ENCODE data around the gene PTPRS.

PTPRS gene

GRCh38 chr19:5358173-5358800 lies 17.7 kb upstream of the PTPRS start:
- H2BK120ac ChIP-seq (ENCODE audit: low read depth, low read length): no peak overlapping the region
- peaks cover 0 to 2% of the 10 kb centered on the region in 2 donors for H3K4me1 ChIP-seq (ENCODE audit: control insufficient read depth in 2 of 2, insufficient read depth in 1 of 2, low read depth in 1 of 2, low read length in 2 of 2)
- H4K8ac ChIP-seq (ENCODE audit: low read depth, low read length): no peak overlapping the region
- no peaks in the 10 kb centered on the region for H3K79me1 ChIP-seq (ENCODE audit: low read depth, low read length)
- H3K14ac ChIP-seq (ENCODE audit: low read length): no peak overlapping the region
- H2BK5ac ChIP-seq (ENCODE audit: low read length): no peak overlapping the region
- H3K18ac ChIP-seq (ENCODE audit: low read length): no peak overlapping the region
- DNase-seq (ENCODE audit: low spot score): no peak
- no peak overlapping the region for H3K4me3 ChIP-seq (ENCODE audit: low read length in 2 of 2)
- no peak overlapping the region for H2BK15ac ChIP-seq (ENCODE audit: low read length)
- peak overlapping the region; percentile 52 for H2AFZ ChIP-seq (ENCODE audit: low read length)
- no peaks in the 10 kb centered on the region for H3K9me3 ChIP-seq (replicated peaks in 1 of 2; ENCODE audit: control insufficient read depth in 2 of 2, insufficient read depth in 1 of 2, low read depth in 1 of 2, low read length in 2 of 2)
- no peak overlapping the region for H2BK12ac ChIP-seq (ENCODE audit: low read length)
- no peak overlapping the region for H3K4ac ChIP-seq (ENCODE audit: low read length)
- no peaks in the 10 kb centered on the region for H3K27me3 ChIP-seq (ENCODE audit: control insufficient read depth in 3 of 3, insufficient read depth in 3 of 3, low read depth in 1 of 3, low read length in 3 of 3)
- no peak overlapping the region for H4K91ac ChIP-seq (ENCODE audit: low read depth, low read length, poor library complexity)
- H3K36me3 ChIP-seq (replicated peaks in 1 of 2; ENCODE audit: control insufficient read depth in 2 of 2, insufficient read depth in 2 of 2, low read length in 2 of 2): no peaks in the 10 kb centered on the region
- H3K27ac ChIP-seq (replicated peaks; ENCODE audit: low read length): no peak overlapping the region
- no peak overlapping the region for H3K9ac ChIP-seq (ENCODE audit: low read depth, low read length, poor library complexity)
- no CpG with 5 or more reads among the region's 9 CpGs for WGBS, 2 donors (ENCODE audit: extremely low coverage in 2 of 2, insufficient read length in 2 of 2, insufficient replicate concordance in 1 of 2)
- no peak overlapping the region for H3K4me2 ChIP-seq (ENCODE audit: insufficient read depth, low read length, poor library complexity, severe bottlenecking)
- H2AK5ac ChIP-seq (ENCODE audit: low read depth, low read length): peak overlapping the region; percentile 26
- H3K23ac ChIP-seq (ENCODE audit: low read depth, low read length, poor library complexity): no peak overlapping the region

- Histone ChIP-seq H2BK5ac (ENCODE audit: low read length) (no peak overlapping the region), H3K36me3 (replicated peaks in 1 of 2; ENCODE audit: control insufficient read depth in 2 of 2, insufficient read depth in 2 of 2, low read length in 2 of 2) (no peaks in the 10 kb centered on the region), H3K4me2 (ENCODE audit: insufficient read depth, low read length, poor library complexity, severe bottlenecking) (no peak overlapping the region), H3K18ac (ENCODE audit: low read length) (no peak overlapping the region), H3K27me3 (ENCODE audit: control insufficient read depth in 3 of 3, insufficient read depth in 3 of 3, low read depth in 1 of 3, low read length in 3 of 3) (no peaks in the 10 kb centered on the region), H2BK12ac (ENCODE audit: low read length) (no peak overlapping the region), H3K23ac (ENCODE audit: low read depth, low read length, poor library complexity) (no peak overlapping the region), H2BK15ac (ENCODE audit: low read length) (no peak overlapping the region), H2BK120ac (ENCODE audit: low read depth, low read length) (no peak overlapping the region), H3K4ac (ENCODE audit: low read length) (no peak overlapping the region), H3K14ac (ENCODE audit: low read length) (no peak overlapping the region), H2AK5ac (ENCODE audit: low read depth, low read length) (no peak overlapping the region), H3K27ac (replicated peaks; ENCODE audit: low read length) (no peak overlapping the region), H3K9me3 (replicated peaks in 1 of 2; ENCODE audit: control insufficient read depth in 2 of 2, insufficient read depth in 1 of 2, low read depth in 1 of 2, low read length in 2 of 2) (no peaks in the 10 kb centered on the region), H3K79me1 (ENCODE audit: low read depth, low read length) (no peaks in the 10 kb centered on the region), H4K8ac (ENCODE audit: low read depth, low read length) (no peak overlapping the region), H3K4me3 (ENCODE audit: low read length in 2 of 2) (no peak overlapping the region), H2AFZ (ENCODE audit: low read length) (no peak overlapping the region), H3K4me1 (ENCODE audit: control insufficient read depth in 2 of 2, insufficient read depth in 1 of 2, low read depth in 1 of 2, low read length in 2 of 2) (peaks cover 0 to 2% of the 10 kb centered on the region in 2 donors), H4K91ac (ENCODE audit: low read depth, low read length, poor library complexity) (no peak overlapping the region), H3K9ac (ENCODE audit: low read depth, low read length, poor library complexity) (no peak overlapping the region)
- DNase-seq (ENCODE audit: low spot score): no peak
- no CpG with 5 or more reads among the region's 4 CpGs for WGBS, 2 donors (ENCODE audit: extremely low coverage in 2 of 2, insufficient read length in 2 of 2, insufficient replicate concordance in 1 of 2)
These were observed 17.0 kb upstream of the PTPRS start for GRCh38 chr19:5357584-5357983.

- no peak overlapping the region for H3K23ac ChIP-seq (ENCODE audit: low read depth, low read length, poor library complexity)
- no peak overlapping the region for H3K27ac ChIP-seq (replicated peaks; ENCODE audit: low read length)
- no peaks in the 10 kb centered on the region for H3K27me3 ChIP-seq (ENCODE audit: control insufficient read depth in 3 of 3, insufficient read depth in 3 of 3, low read depth in 1 of 3, low read length in 3 of 3)
- DNase-seq (ENCODE audit: low spot score): no peak
- no peaks in the 10 kb centered on the region for H3K9me3 ChIP-seq (replicated peaks in 1 of 2; ENCODE audit: control insufficient read depth in 2 of 2, insufficient read depth in 1 of 2, low read depth in 1 of 2, low read length in 2 of 2)
- no peak overlapping the region for H2BK5ac ChIP-seq (ENCODE audit: low read length)
- H2BK120ac ChIP-seq (ENCODE audit: low read depth, low read length): no peak overlapping the region
- no peak overlapping the region for H3K14ac ChIP-seq (ENCODE audit: low read length)
- H4K8ac ChIP-seq (ENCODE audit: low read depth, low read length): no peak overlapping the region
- peak overlapping the region; percentile 36 for H2BK12ac ChIP-seq (ENCODE audit: low read length)
- H3K18ac ChIP-seq (ENCODE audit: low read length): peak overlapping the region; percentile 16
- peaks cover 3 to 4% of the 10 kb centered on the region in 2 donors for H3K4me1 ChIP-seq (ENCODE audit: control insufficient read depth in 2 of 2, insufficient read depth in 1 of 2, low read depth in 1 of 2, low read length in 2 of 2)
- H4K91ac ChIP-seq (ENCODE audit: low read depth, low read length, poor library complexity): no peak overlapping the region
- H3K36me3 ChIP-seq (replicated peaks in 1 of 2; ENCODE audit: control insufficient read depth in 2 of 2, insufficient read depth in 2 of 2, low read length in 2 of 2): no peaks in the 10 kb centered on the region
- H3K4me3 ChIP-seq (ENCODE audit: low read length in 2 of 2): no peak overlapping the region
- H3K4ac ChIP-seq (ENCODE audit: low read length): no peak overlapping the region
- H2AK5ac ChIP-seq (ENCODE audit: low read depth, low read length): no peak overlapping the region
- WGBS, 2 donors (ENCODE audit: extremely low coverage in 2 of 2, insufficient read length in 2 of 2, insufficient replicate concordance in 1 of 2): no CpG with 5 or more reads among the region's 13 CpGs
- H2AFZ ChIP-seq (ENCODE audit: low read length): no peak overlapping the region
- H2BK15ac ChIP-seq (ENCODE audit: low read length): no peak overlapping the region
- H3K9ac ChIP-seq (ENCODE audit: low read depth, low read length, poor library complexity): no peak overlapping the region
- H3K4me2 ChIP-seq (ENCODE audit: insufficient read depth, low read length, poor library complexity, severe bottlenecking): no peak overlapping the region
- H3K79me1 ChIP-seq (ENCODE audit: low read depth, low read length): no peaks in the 10 kb centered on the region
These were observed 16.3 kb upstream of the PTPRS start for GRCh38 chr19:5356918-5357317.

GRCh38 chr19:5356428-5356827 lies 15.8 kb upstream of the PTPRS start:
- Histone ChIP-seq H3K27ac (replicated peaks; ENCODE audit: low read length) (no peak overlapping the region), H4K8ac (ENCODE audit: low read depth, low read length) (no peak overlapping the region), H2BK12ac (ENCODE audit: low read length) (no peak overlapping the region), H3K36me3 (replicated peaks in 1 of 2; ENCODE audit: control insufficient read depth in 2 of 2, insufficient read depth in 2 of 2, low read length in 2 of 2) (no peaks in the 10 kb centered on the region), H3K4ac (ENCODE audit: low read length) (no peak overlapping the region), H2AK5ac (ENCODE audit: low read depth, low read length) (no peak overlapping the region), H4K91ac (ENCODE audit: low read depth, low read length, poor library complexity) (no peak overlapping the region), H3K9ac (ENCODE audit: low read depth, low read length, poor library complexity) (no peak overlapping the region), H2AFZ (ENCODE audit: low read length) (no peak overlapping the region), H3K79me1 (ENCODE audit: low read depth, low read length) (no peaks in the 10 kb centered on the region), H2BK5ac (ENCODE audit: low read length) (no peak overlapping the region), H3K14ac (ENCODE audit: low read length) (no peak overlapping the region), H3K18ac (ENCODE audit: low read length) (no peak overlapping the region), H3K27me3 (ENCODE audit: control insufficient read depth in 3 of 3, insufficient read depth in 3 of 3, low read depth in 1 of 3, low read length in 3 of 3) (no peaks in the 10 kb centered on the region), H3K9me3 (replicated peaks in 1 of 2; ENCODE audit: control insufficient read depth in 2 of 2, insufficient read depth in 1 of 2, low read depth in 1 of 2, low read length in 2 of 2) (no peaks in the 10 kb centered on the region), H3K4me1 (ENCODE audit: control insufficient read depth in 2 of 2, insufficient read depth in 1 of 2, low read depth in 1 of 2, low read length in 2 of 2) (peaks cover 3 to 4% of the 10 kb centered on the region in 2 donors), H3K4me3 (ENCODE audit: low read length in 2 of 2) (no peak overlapping the region), H3K4me2 (ENCODE audit: insufficient read depth, low read length, poor library complexity, severe bottlenecking) (no peak overlapping the region), H2BK15ac (ENCODE audit: low read length) (no peak overlapping the region), H3K23ac (ENCODE audit: low read depth, low read length, poor library complexity) (no peak overlapping the region), H2BK120ac (ENCODE audit: low read depth, low read length) (no peak overlapping the region)
- no peak for DNase-seq (ENCODE audit: low spot score)
- no CpG with 5 or more reads among the region's 5 CpGs for WGBS, 2 donors (ENCODE audit: extremely low coverage in 2 of 2, insufficient read length in 2 of 2, insufficient replicate concordance in 1 of 2)
